ENCODE results near the gene PHB1. TPM values are rescaled to one million over a fixed set of nuclear protein-coding genes. Genes with fewer than 3 reads are reported as not detected.

PHB1 gene
- total RNA-seq, 4 donors from 2014 or later, result 61.7 to 119 (median 106) TPM

DNA sequence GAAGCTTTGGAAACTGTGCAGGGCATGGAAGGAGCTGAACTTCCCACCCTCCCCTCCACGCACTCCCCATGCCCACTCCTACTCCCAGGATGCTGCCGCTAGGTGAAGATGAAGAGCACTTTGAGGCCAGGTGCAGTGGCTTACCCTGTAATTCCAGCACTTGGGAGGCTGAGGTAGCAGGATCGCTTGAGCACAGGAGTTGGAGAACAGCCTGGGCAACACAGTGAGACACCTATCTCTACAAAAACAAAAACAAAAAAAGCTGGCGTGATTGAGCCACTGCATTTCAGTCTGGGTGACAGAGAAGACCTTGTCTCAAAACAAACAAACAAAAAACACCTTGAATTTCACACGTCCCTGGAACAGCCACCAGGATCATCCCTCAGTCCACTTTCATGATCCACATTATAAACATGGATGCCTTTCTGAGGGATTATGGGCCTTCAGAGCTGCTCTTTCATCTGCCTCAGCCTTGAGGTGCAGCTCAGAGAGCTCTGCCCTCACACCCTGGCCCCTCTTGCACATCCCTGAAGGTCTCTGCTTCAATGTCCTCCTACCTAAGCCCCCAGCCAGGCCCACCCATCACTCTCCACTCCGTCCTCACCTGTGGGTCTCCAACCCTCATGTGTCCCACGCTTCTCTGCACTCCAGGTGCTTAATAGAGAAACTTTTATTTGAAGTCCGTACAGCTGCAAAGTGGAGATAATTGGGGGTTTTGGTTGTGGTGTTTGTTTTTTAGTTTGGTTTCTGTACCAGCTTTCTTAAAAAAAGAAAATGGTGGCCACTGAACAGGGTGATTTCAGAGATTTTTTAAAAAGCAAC, 25.8 kb downstream of the PHB1 start:
- Histone ChIP-seq H3K4me1 (peaks cover 10 to 60% (median 19%) of the 10 kb centered on the region in 3 donors), H3K36me3 (no peaks in the 10 kb centered on the region), H3K27ac (peak overlapping the region in 3 of 4 donors; percentile 17 to 84 (median 19)), H3K9me3 (no peaks in the 10 kb centered on the region), H3K27me3 (no peaks in the 10 kb centered on the region), H3K4me3 (no peak overlapping the region)
- TF ChIP-seq POLR2A (IDR thresholded peaks at IDR 0.05) (no peak), CTCF (IDR thresholded peaks at IDR 0.05) (no peak)
- intact Hi-C loops (cut with DNase I), result no loop called here
- DNase-seq, result no peak
- 81 to 96% methylated on average over 6 to 7 of the region's 8 CpGs for WGBS, 2 donors

- 57 to 79% methylated on average over 6 of the region's 6 CpGs for WGBS, 2 donors
- H3K27ac ChIP-seq, result peak overlapping the region in 3 of 4 donors; percentile 17 to 84 (median 19)
- H3K4me1 ChIP-seq, result peaks cover 10 to 55% (median 19%) of the 10 kb centered on the region in 3 donors
- H3K27me3 ChIP-seq, result no peaks in the 10 kb centered on the region
- no peak overlapping the region for H3K4me3 ChIP-seq
- no peaks in the 10 kb centered on the region for H3K36me3 ChIP-seq
- intact Hi-C loops (cut with DNase I), result no loop called here
- TF ChIP-seq CTCF (IDR thresholded peaks at IDR 0.05) (no peak), POLR2A (IDR thresholded peaks at IDR 0.05) (no peak)
- no peaks in the 10 kb centered on the region for H3K9me3 ChIP-seq
- DNase-seq, result no peak
Measured at GRCh38 chr17:49388290-49388640, 26.4 kb downstream of the PHB1 start.

- WGBS, 2 donors, result 84 to 87% methylated on average over 9 to 11 of the region's 11 CpGs
- TF ChIP-seq POLR2A (IDR thresholded peaks at IDR 0.05) (no peak), CTCF (IDR thresholded peaks at IDR 0.05) (no peak)
- no peak for DNase-seq
- no peaks in the 10 kb centered on the region for H3K9me3 ChIP-seq
- peaks cover 12 to 60% (median 19%) of the 10 kb centered on the region in 3 donors for H3K4me1 ChIP-seq
- no peaks in the 10 kb centered on the region for H3K36me3 ChIP-seq
- intact Hi-C loops (cut with DNase I), result no loop called here
- H3K4me3 ChIP-seq, result no peak overlapping the region
- H3K27ac ChIP-seq, result no peak overlapping the region
- H3K27me3 ChIP-seq, result no peaks in the 10 kb centered on the region
Measured at GRCh38 chr17:49387498-49388289, 27.0 kb downstream of the PHB1 start.

DNA sequence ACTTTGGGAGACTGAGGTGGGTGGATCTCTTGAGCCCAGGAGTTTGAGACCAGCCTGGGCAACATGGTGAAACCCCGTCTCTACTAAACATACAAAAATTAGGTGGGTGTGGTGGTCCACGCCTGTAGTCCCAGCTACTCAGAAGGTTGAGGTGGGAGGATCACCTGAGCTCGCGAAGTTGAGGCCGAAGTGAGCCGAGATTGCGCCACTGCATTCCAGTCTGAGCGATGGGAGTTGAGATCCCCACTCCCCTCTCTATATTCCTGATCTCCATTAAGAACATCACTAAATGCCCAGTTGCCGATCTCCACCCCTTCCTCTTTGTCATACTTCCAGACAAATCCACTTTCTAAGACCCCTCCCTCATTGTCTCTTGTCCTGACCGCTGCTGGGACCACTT, 28.3 kb downstream of the PHB1 start:
- peaks cover 15 to 64% (median 17%) of the 10 kb centered on the region in 3 donors for H3K4me1 ChIP-seq
- no peak overlapping the region for H3K4me3 ChIP-seq
- H3K27me3 ChIP-seq, result no peaks in the 10 kb centered on the region
- no peak for TF ChIP-seq CTCF (IDR thresholded peaks at IDR 0.05)
- no peak for TF ChIP-seq POLR2A (IDR thresholded peaks at IDR 0.05)
- no peaks in the 10 kb centered on the region for H3K36me3 ChIP-seq
- H3K9me3 ChIP-seq, result no peaks in the 10 kb centered on the region
- DNase-seq, result no peak
- intact Hi-C loops (cut with DNase I), result no loop called here
- H3K27ac ChIP-seq, result no peak overlapping the region
- WGBS, 2 donors, result 94 to 95% methylated on average over 8 to 9 of the region's 10 CpGs

- intact Hi-C loops (cut with DNase I), result no loop called here
- no peaks in the 10 kb centered on the region for H3K36me3 ChIP-seq
- no peak overlapping the region for H3K27ac ChIP-seq
- H3K4me1 ChIP-seq, result peaks cover under 1 to 50% (median 7%) of the 10 kb centered on the region in 3 donors
- H3K4me3 ChIP-seq, result no peak overlapping the region
- H3K9me3 ChIP-seq, result no peaks in the 10 kb centered on the region
- WGBS, 2 donors, result 79 to 88% methylated on average over 4 of the region's 4 CpGs
- no peak for DNase-seq
- TF ChIP-seq POLR2A (IDR thresholded peaks at IDR 0.05) (no peak), CTCF (IDR thresholded peaks at IDR 0.05) (no peak)
- H3K27me3 ChIP-seq, result no peaks in the 10 kb centered on the region
Measured at GRCh38 chr17:49384951-49385350, 29.7 kb downstream of the PHB1 start.
